Bronchial epithelial cell (primary cell): ENCODE data around the gene MTA1. TPM values are rescaled to one million over a fixed set of nuclear protein-coding genes. Genes with fewer than 3 reads are reported as not detected.

ENCODE experiments used
- DNase-seq: peaks from one replicate; pipeline ENCODE4 v3.0.0-alpha.2; 2010; ENCODE audit warnings: low read depth
- FAIRE-seq: peaks from 2 replicates; lab custom pipeline; 2011; peaks lifted over from hg19 to GRCh38; lab: Jason Lieb, UNC
- H3K27me3 ChIP-seq: 2 replicates; pipeline ENCODE4 v1.5.1; 2011; ENCODE audit warnings: low read length; ENCODE audit not compliant: control insufficient read depth, insufficient read depth
- H3K36me3 ChIP-seq: 2 replicates; pipeline ENCODE4 v1.5.1; 2011; ENCODE audit warnings: low read length; ENCODE audit not compliant: control insufficient read depth, insufficient read depth
- H3K4me3 ChIP-seq: 2 replicates; pipeline ENCODE4 v1.5.1; 2011; ENCODE audit warnings: mild to moderate bottlenecking, low read depth, low read length, control low read depth
- CTCF ChIP-seq: IDR thresholded peaks from 2 replicates; pipeline ENCODE4 v1.5.1; 2011; ENCODE audit warnings: mild to moderate bottlenecking, moderate library complexity, low read length, control low read depth, inconsistent platforms; ENCODE audit not compliant: insufficient read depth, severe bottlenecking
- total RNA-seq: library from RNA; depleted of rRNA; stranded (reverse); fragments of >200 nt; gene quantifications from 2 replicates; pipeline ENCODE4 v1.2.1, GENCODE V29; 2014

MTA1 gene
- total RNA-seq, 1 donor from 2014 or later, result 25.5 TPM

GRCh38 chr14:105427936-105428485 is 8.4 kb downstream of the MTA1 start:
- Histone ChIP-seq H3K36me3 (peaks cover 10% of the 10 kb centered on the region), H3K27me3 (no peaks in the 10 kb centered on the region), H3K4me3 (no peak overlapping the region)
- no peak for DNase-seq
- TF ChIP-seq CTCF, result no peak
- no peak for FAIRE-seq

- FAIRE-seq, result no peak
- no peak for DNase-seq
- Histone ChIP-seq H3K27me3 (no peaks in the 10 kb centered on the region), H3K36me3 (peaks cover 8% of the 10 kb centered on the region), H3K4me3 (no peak overlapping the region)
- no peak for TF ChIP-seq CTCF
Observed at GRCh38 chr14:105430042-105430441, 10.4 kb downstream of the MTA1 start.

GRCh38 chr14:105430565-105430964 is 10.9 kb downstream of the MTA1 start:
- H3K27me3 ChIP-seq, result no peaks in the 10 kb centered on the region
- no peak for TF ChIP-seq CTCF
- H3K4me3 ChIP-seq, result no peak overlapping the region
- DNase-seq (peak; percentile 69), FAIRE-seq (no peak)
- peaks cover 8% of the 10 kb centered on the region for H3K36me3 ChIP-seq

- Histone ChIP-seq H3K4me3 (no peak overlapping the region), H3K27me3 (no peaks in the 10 kb centered on the region), H3K36me3 (peaks cover 8% of the 10 kb centered on the region)
- no peak for DNase-seq
- FAIRE-seq, result no peak
- no peak for TF ChIP-seq CTCF
Observed at GRCh38 chr14:105431256-105431655, 11.6 kb downstream of the MTA1 start.

GRCh38 chr14:105432657-105433056 is 13.0 kb downstream of the MTA1 start:
- DNase-seq (no peak), FAIRE-seq (no peak)
- Histone ChIP-seq H3K36me3 (peaks cover 8% of the 10 kb centered on the region), H3K4me3 (no peak overlapping the region), H3K27me3 (no peaks in the 10 kb centered on the region)
- TF ChIP-seq CTCF, result no peak

- Histone ChIP-seq H3K4me3 (no peak overlapping the region), H3K36me3 (peaks cover 9% of the 10 kb centered on the region), H3K27me3 (no peaks in the 10 kb centered on the region)
- FAIRE-seq (no peak), DNase-seq (no peak)
- no peak for TF ChIP-seq CTCF
Observed at GRCh38 chr14:105433161-105433605, 13.6 kb downstream of the MTA1 start.
